Gastroesophageal sphincter (tissue), 3 donors: Measurements from ENCODE around the gene COX10.

Source experiments
- POLR2A ChIP-seq, 2 donors: fragments of 450-650 bp; IDR thresholded peaks; one replicate each; pipeline ENCODE4 v1.6.1; 2017; ENCODE audit warnings: antibody characterized with exemption in 2 of 2, mild to moderate bottlenecking in 2 of 2, moderate library complexity in 1 of 2
- TF ChIP-seq, protein P1 (sequence below), 4 experiments: fragments of 200-600 bp in 2 of 4; fragments of 450-650 bp in 2 of 4; sonication (generic) in 1 of 4; IDR thresholded peaks; one replicate each; pipeline ENCODE4 v1.5.1; 2017 to 2019; ENCODE audit warnings: antibody characterized with exemption in 4 of 4, mild to moderate bottlenecking in 2 of 4, moderate library complexity in 2 of 4

DNA sequence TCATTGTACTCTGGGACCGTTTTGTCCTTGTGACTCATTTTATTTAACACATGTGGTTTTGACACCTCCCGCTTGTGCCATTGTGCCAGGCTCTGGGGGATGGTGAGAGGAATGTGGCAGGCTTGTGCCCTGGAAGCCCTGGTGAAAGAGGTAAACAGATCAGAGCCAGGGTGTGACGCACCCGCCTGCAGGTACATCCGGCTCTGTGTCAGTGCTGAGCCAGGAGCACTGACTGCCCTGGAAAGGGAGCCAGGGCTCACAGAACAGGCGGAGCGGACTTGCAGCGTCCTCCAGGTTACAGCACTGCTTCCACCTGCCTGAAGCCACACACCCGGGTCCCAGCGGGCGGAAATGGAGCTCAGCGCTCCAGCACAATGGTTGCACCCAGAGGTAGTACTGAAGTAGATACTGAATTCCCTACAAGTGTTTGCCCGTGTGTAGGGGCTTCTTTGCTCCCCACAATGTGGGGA, 136.7 kb downstream of the COX10 start:
- no peak for TF ChIP-seq POLR2A (IDR thresholded peaks at IDR 0.05)
- TF ChIP-seq, protein P1, sequence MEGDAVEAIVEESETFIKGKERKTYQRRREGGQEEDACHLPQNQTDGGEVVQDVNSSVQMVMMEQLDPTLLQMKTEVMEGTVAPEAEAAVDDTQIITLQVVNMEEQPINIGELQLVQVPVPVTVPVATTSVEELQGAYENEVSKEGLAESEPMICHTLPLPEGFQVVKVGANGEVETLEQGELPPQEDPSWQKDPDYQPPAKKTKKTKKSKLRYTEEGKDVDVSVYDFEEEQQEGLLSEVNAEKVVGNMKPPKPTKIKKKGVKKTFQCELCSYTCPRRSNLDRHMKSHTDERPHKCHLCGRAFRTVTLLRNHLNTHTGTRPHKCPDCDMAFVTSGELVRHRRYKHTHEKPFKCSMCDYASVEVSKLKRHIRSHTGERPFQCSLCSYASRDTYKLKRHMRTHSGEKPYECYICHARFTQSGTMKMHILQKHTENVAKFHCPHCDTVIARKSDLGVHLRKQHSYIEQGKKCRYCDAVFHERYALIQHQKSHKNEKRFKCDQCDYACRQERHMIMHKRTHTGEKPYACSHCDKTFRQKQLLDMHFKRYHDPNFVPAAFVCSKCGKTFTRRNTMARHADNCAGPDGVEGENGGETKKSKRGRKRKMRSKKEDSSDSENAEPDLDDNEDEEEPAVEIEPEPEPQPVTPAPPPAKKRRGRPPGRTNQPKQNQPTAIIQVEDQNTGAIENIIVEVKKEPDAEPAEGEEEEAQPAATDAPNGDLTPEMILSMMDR (IDR thresholded peaks at IDR 0.05), result no peak
